ENCODE results near the gene FGFRL1. TPM values are rescaled to one million over a fixed set of nuclear protein-coding genes. Genes with fewer than 3 reads are reported as not detected.
A peak's percentile ranks its signal among the peaks of the same experiment; 100 is the strongest.

Gene FGFRL1
- total and polyA plus RNA-seq, 2 experiments from 2014 or later = 28.1 to 34.0 TPM

GRCh38 chr4:986428-986878, 25.0 kb upstream of the FGFRL1 start:
- Histone ChIP-seq H3K79me2 (peaks cover 17% of the 10 kb centered on the region), H3K9me3 (ENCODE audit: low read depth) (no peaks in the 10 kb centered on the region), H4K20me1 (ENCODE audit: insufficient read depth, poor library complexity, severe bottlenecking) (no peaks in the 10 kb centered on the region), H3K4me2 (peak overlapping the region; percentile 91), H3K9me2 (replicated peaks; ENCODE audit: insufficient read depth) (no peaks in the 10 kb centered on the region), H3K4me3 (peak overlapping the region; percentile 78), H3K27me3 (no peaks in the 10 kb centered on the region), H2AFZ (peak overlapping the region; percentile 81), H3K27ac (peak overlapping the region; percentile 80), H3K36me3 (replicated peaks; ENCODE audit: insufficient read depth, low read depth) (no peaks in the 10 kb centered on the region), H3K4me1 (ENCODE audit: insufficient read depth) (peaks cover 13% of the 10 kb centered on the region)
- no peak for TF ChIP-seq CTCF (IDR thresholded peaks at IDR 0.05; ENCODE audit: poor library complexity)
- TF ChIP-seq EZH2phosphoT487 (IDR thresholded peaks at IDR 0.05; ENCODE audit: low read depth, severe bottlenecking, unreplicated experiment) = no peak
- no peak for TF ChIP-seq EZH2 (IDR thresholded peaks at IDR 0.05; ENCODE audit: borderline replicate concordance)
- WGBS (ENCODE audit: low lambda C conversion rate, missing lambda C conversion rate) = 7% methylated on average over 14 of the region's 14 CpGs
- no peak for DNase-seq (ENCODE audit: low spot score)

- Histone ChIP-seq H3K4me2 (peak within 1 kb of the TSS; percentile 91), H2AFZ (peak within 1 kb of the TSS; percentile 81), H3K9me3 (ENCODE audit: low read depth) (no peaks in the 10 kb centered on the region), H3K9me2 (replicated peaks; ENCODE audit: insufficient read depth) (no peaks in the 10 kb centered on the region), H3K27ac (peak within 1 kb of the TSS; percentile 80), H3K36me3 (replicated peaks; ENCODE audit: insufficient read depth, low read depth) (no peaks in the 10 kb centered on the region), H3K4me1 (ENCODE audit: insufficient read depth) (peaks cover 19% of the 10 kb centered on the region), H3K27me3 (no peaks in the 10 kb centered on the region), H3K79me2 (peaks cover 17% of the 10 kb centered on the region), H4K20me1 (ENCODE audit: insufficient read depth, poor library complexity, severe bottlenecking) (no peaks in the 10 kb centered on the region), H3K4me3 (peak within 1 kb of the TSS; percentile 78)
- DNase-seq (ENCODE audit: low spot score) = peak; percentile 90
- TF ChIP-seq CTCF (IDR thresholded peaks at IDR 0.05; ENCODE audit: poor library complexity) (peak; percentile 57), EZH2phosphoT487 (IDR thresholded peaks at IDR 0.05; ENCODE audit: low read depth, severe bottlenecking, unreplicated experiment) (no peak)
- 3% methylated on average over 51 of the region's 69 CpGs for WGBS (ENCODE audit: low lambda C conversion rate, missing lambda C conversion rate)
Measured at GRCh38 chr4:986879-987623, 24.4 kb upstream of the FGFRL1 start, which contains the start of gene IDUA. Gene IDUA, plus strand, starts transcription at chr4:987044. Its CDS starts 41 bp downstream, at chr4:987085.

- Histone ChIP-seq H3K79me2 (peaks cover 17% of the 10 kb centered on the region), H3K9me2 (replicated peaks; ENCODE audit: insufficient read depth) (no peaks in the 10 kb centered on the region), H3K9me3 (ENCODE audit: low read depth) (no peaks in the 10 kb centered on the region), H4K20me1 (ENCODE audit: insufficient read depth, poor library complexity, severe bottlenecking) (no peaks in the 10 kb centered on the region), H3K36me3 (replicated peaks; ENCODE audit: insufficient read depth, low read depth) (no peaks in the 10 kb centered on the region), H3K27me3 (no peaks in the 10 kb centered on the region), H3K4me1 (ENCODE audit: insufficient read depth) (peaks cover 22% of the 10 kb centered on the region), H3K4me3 (peak overlapping the region; percentile 78), H3K27ac (peak overlapping the region; percentile 80), H3K4me2 (peak overlapping the region; percentile 91), H2AFZ (no peak overlapping the region)
- TF ChIP-seq CTCF (IDR thresholded peaks at IDR 0.05; ENCODE audit: poor library complexity) = no peak
- TF ChIP-seq EZH2 (IDR thresholded peaks at IDR 0.05; ENCODE audit: borderline replicate concordance) = no peak
- TF ChIP-seq EZH2phosphoT487 (IDR thresholded peaks at IDR 0.05; ENCODE audit: low read depth, severe bottlenecking, unreplicated experiment) = no peak
- 79% methylated on average over 34 of the region's 37 CpGs for WGBS (ENCODE audit: low lambda C conversion rate, missing lambda C conversion rate)
- DNase-seq (ENCODE audit: low spot score) = no peak
Measured at GRCh38 chr4:987624-988513, 23.6 kb upstream of the FGFRL1 start.
